Fibroblast of skin of abdomen (primary cell): ENCODE measurements around the gene CARMIL1.

Source experiments
- DNase-seq: peaks from one replicate; pipeline ENCODE4 v3.0.0-alpha.2; 2013

CARMIL1 gene

DNA sequence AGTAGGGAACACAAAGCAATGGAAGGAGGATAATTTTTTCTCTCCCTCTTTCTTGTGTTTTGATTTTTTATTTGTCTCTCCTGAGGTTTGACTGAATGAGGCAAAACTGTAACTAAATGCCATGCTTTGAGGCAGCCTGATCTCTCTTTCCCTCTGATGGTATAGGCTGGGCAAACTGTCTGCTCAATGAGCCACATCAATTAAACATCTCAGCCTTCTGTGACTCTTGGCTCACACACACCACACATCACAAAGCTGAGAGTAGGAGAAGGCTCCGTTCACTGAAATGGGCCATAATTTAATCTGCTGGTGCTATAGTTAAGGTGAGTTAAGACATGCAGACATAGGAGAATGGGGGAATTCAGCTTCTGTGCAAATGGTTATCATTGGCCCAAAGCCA is 344.7 kb downstream of the CARMIL1 start:
- DNase-seq: no peak

DNA sequence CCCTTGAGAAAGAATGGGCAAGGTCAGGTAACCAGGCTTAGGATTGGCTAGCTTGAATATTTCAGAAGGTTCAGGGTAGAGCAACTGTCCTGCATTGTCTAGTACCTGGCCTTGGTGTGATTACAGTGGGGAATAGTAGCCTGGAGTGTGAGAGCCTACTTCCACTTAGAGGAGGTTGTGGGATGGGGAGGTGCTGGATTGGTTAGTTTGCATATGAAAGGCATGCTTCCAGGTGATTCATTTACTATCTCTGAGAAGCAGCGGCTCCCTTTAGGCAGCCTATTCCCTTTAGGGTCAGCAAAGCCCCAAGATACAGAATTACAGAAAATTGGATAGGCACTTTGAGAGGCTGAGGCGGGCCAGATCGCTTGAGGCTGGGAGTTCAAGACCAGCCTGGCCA is 347.8 kb downstream of the CARMIL1 start:
- DNase-seq: no peak

DNA sequence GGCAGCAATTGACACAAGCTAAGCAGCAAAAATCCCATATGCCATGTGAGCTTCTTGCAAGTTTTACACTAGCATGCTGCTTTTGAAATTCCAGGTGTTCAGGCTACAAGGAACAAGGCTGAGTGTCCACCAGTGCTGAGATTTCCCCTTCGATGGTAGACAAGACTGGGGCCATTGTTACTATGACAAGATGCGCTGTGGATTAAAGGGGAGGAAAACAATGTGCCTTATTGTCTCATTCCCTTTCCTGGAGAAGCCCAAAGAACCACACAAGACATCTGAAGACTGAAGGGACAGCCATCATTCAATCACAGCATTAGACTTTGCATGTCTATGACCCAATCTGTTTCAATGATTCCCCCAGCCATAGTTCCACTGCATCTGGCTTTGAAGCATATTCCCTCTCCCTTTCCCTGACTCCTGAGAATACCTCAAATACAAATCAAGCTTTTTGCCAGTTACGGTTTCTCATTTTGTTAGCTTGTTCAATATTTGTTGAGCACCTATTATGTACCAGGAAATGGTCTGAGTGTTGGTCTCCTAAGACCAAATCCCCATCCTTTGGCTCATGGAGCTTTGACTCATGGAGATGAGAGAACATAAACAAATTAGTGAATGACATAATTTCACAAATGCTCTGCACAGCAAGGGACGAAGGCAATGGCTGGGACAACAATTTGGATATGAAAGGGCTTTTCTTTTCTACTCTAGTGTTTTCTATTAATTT is 349.5 kb downstream of the CARMIL1 start:
- no peak for DNase-seq

DNA sequence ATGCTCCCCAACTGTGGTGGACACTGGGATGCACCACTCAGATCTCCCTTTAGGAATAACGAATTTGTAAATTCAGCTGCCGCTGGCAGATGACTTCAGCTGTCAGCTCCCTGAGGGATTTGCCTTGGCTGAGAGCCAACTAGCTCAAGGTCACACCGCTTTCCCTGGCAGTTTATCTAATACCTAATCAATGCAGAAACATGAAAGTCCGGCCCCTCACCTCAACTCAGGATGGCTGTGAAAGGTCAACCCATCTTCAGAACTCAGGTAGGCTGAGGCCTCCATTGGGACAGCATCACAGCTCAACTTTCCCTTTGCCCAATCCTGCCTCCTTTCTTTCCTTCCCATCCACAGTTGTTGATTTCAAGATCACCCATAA is 350.0 kb downstream of the CARMIL1 start:
- no peak for DNase-seq

DNA sequence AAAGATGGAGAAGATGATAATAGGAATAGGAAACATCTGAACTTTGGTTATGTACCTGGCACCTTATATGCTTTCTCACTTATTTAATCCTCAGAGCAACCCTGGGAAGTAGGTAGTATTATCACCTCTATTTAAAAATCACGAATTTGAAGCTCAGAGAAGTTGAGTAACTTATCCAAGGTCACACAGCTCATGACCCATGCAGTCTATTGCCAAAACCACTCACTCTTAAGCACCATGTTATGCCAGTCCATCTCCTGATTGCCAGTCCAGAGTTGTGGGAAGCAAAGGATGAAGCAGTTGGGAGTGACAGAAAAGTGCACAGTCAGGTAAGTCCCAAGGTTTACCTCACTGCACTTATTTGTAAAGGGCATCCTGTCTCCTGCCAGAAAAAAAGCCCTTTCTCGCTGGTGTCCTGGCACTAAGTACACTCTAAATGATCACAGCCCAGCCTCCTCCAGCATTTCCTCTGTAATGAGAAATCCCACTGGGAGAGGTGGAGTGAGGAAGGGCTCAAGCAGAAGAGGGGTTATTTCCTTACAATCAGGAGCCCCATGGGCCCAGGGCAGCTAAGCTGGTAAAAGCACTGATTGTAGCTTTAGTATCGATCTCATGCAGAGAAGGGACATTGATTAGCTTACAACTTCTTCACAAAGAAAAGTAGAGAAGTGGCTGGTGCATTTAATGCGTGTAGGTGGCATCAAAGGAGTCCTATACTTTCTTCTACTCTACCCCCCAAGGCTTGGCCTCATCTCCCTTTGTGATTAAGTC is 351.5 kb downstream of the CARMIL1 start:
- DNase-seq: no peak

DNA sequence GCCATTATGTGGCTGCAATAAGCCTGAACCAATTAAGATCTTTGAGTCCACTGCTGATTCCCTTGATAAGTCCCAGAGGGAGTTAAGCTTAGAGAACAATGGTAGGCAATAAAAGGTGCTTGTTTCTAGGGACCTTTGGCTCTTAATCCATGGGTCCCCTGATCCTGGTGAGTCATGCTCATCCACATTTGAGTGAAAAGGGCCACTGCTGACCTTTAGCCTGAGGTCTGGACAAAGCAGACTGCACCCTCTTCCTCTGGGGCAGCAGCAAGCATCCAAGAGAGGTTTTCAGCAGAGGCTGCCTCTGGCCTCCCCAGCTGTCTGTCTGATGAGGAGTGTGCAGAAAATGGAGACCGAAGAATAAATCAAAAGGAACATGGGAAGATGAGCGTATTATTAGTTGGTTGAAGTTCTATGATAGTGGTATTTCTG is 356.7 kb downstream of the CARMIL1 start:
- no peak for DNase-seq

DNA sequence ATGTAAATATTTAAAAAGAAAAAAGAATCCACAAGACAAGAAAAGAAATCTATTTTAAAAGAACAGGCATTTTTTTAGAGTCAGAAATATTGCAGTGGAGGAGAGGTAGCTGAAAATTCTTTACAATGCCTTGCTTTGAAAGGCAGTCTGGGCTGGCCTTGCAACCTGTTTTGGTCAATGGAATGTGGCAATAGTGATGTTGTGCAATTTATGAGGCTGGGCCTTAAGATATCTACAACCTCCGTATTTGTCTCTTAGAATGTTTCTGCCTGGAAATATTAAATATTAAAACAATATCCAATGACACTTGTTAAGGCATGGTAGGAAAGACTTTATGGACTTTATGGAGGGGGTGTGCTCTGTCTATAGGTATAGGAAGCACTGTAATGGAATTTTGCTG is 358.0 kb downstream of the CARMIL1 start:
- DNase-seq: no peak

DNA sequence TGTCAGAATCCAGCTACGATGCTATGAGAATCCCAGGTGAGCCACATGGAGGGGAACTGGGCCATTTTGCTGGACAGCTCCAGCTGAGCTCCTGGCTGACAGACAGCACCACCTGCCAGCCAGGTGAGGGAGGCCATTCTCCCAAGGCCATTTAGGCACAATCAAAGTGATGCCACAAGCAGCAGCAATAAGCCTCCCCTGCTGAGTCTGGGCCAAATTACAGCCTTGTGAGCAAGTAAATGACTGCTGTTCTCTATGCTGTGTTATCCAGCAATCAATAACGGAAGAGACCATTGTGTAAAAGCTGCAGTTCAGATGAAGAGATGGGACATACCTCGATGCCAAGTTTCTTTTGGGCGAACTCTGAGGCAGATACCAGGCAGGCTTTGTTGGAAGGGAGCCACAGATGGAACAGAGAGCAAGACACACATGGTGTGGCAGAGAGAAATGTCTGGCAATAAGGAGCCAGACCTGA is 358.8 kb downstream of the CARMIL1 start:
- DNase-seq: no peak

DNA sequence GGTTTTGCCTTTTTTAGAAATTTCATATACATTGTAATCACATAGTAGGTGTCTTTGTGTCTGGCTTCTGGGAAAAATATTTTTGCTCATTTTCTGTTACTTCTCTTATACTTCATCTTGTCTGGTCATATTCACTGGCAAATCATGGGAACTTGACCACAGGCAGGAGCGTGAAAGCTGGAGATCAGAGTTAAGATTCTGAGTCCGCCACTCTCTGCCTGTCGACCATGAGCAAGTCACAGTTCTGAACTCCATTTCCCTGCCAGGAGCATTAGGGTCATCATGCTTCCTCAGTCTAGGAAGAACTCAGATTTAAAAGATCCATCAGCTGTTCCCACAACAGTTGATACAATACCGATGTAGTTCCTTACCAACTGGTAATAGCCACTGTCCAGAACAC is 360.5 kb downstream of the CARMIL1 start:
- no peak for DNase-seq

DNA sequence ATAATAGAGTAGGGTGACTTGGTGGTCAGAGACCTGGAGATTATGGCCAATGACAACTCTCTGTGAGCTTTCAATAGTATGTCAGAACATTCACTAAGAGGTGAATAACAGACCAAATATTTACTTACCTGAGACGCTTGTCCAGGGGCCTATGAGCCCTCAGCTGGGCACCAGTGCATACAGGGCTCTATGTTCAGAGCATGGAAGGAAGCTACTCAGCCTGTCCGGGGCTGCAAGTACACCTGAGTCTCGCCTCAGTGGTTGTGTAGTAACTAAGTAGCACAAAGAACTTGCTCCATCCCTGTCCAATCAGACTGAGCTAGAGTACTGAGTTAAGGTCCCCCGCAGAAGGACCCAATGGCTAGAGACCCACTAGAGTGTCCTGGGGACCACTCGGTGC is 361.3 kb downstream of the CARMIL1 start:
- DNase-seq: no peak

DNA sequence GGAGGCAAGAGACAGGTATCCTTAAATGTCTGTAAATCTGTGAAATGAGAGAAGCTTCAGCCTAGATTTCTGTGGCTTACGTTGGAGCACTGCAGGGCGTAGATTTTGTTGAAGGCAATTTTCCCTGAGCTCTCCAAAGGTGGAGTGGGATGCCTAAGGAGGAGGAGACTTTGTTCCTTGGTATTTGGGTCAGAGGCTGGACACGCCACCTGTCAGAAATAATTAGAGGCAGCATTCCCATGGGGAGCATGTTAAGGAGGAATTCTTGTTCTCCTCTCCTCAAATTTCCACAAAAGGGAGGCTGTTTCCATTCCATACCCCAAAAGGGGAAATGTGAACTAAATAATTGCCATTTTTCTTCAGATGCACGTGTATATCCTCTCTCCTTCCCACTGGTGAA is 361.7 kb downstream of the CARMIL1 start:
- no peak for DNase-seq

DNA sequence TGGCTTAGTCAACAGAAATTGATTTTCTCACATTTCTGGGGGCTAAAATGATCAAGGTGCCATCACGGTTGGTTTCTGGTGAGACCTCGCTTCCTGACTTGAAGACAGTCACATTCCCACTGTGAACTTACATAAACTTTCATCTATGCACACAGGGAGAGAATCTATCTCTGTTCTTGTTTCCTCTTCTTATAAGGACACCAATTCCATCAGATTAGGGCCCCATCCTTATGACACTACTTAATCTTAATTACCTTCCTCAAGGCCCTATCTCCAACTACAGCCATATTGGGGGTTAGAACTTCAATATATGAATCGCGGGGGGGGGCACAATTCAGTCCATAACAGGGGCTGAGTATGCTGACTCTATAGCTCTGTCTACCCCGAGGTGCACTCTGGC is 362.2 kb downstream of the CARMIL1 start:
- no peak for DNase-seq

DNA sequence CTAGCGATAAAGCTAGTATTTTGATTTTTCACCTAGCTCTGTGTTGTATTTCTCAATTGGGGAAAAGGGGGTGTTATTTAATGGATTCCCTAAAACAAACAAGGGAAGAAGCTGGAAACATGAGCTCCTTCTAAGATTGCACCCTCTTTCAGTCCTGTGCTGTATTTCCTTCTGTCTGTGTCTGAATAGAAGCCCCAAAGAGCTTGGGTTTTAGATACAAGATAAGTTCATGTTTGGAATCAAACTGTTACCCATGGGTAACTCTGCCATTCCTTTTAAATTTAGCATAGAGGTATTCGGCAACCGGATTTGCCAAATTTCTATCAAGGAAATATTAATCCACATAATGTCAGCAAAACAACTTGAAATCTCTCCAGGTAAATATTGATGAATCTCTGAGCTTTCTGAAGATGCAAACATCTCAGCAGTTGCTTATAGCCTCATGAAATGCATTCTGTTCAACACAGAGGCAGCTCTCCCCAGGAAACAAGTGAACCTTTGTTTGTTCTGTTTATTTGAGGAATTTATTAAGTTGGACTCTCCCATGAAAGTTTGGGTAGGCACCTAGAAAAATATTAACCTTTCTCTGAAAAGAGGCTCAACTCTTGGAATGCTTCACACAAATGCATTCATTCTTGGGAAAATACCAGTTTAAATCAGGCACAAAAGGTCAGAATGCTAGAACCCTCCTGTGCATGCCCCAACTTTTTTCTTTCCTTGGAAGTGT is 362.9 kb downstream of the CARMIL1 start:
- no peak for DNase-seq

DNA sequence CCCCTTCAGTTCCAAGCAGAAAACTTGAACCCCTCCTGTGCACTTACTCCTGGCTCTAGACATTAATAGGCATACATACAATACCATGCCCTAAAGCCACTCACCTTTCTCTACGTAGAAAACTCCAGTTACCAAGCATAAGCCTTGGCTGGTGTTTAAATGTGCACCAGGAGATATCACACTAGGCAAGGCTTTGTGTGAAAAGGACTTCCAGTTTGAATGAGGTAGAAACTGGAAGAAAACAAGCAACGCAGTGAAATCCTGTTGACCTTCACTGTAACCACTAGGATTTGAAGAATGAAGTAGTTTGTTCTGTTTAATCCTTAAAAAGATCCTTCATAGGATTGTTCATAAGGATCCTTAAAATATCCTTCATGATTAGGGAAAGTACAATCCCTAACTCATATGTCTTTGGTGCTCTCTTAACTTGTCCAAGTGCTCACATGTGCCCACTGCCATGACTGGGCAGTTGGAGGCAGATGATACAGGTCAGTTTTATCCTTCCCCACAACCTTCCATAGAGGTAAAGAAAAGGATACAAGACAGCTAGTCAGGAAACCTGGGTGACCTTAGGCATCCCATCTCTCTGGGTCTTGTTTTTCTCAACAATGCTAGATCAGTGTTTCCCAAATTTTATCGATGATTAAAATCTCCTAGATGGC is 363.6 kb downstream of the CARMIL1 start:
- DNase-seq: no peak

DNA sequence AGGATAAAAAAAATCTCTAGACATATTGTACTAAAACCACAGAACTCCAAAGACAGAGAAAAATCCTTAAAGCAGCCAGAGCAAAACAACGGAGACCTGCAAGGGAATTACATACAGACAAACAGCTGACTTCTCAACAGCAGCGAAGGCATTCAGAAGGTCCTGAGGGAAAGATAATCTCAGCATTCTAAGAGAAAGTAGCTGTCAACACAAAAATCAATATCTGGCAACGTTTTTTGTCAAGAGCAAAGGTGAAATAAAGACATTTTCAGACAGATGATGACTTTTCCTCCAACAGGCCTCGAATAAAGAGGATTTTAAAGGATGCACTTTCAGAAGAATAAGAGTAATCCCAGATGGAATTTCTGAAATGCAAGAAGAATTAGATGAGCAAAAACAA is 366.7 kb downstream of the CARMIL1 start:
- DNase-seq: no peak

DNA sequence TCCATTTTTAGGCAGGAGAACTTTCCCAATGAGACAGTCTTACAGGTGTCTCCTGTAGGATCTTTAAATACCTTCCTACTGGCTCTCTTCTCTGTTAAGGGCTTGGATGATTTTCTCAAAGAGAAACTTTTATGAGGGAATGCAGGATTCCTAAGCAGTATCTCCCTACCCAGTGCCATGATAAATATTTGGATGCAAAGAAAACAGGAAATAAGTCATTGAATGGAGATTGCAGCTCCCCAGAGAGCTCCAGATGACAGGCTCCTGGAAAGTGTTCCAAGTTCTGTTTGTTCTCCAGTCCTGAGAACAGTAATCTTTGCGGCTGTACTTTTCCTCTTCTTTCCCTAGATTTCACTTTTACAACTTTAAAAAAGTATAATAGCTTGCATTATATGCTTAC is 370.4 kb downstream of the CARMIL1 start:
- DNase-seq: no peak

DNA sequence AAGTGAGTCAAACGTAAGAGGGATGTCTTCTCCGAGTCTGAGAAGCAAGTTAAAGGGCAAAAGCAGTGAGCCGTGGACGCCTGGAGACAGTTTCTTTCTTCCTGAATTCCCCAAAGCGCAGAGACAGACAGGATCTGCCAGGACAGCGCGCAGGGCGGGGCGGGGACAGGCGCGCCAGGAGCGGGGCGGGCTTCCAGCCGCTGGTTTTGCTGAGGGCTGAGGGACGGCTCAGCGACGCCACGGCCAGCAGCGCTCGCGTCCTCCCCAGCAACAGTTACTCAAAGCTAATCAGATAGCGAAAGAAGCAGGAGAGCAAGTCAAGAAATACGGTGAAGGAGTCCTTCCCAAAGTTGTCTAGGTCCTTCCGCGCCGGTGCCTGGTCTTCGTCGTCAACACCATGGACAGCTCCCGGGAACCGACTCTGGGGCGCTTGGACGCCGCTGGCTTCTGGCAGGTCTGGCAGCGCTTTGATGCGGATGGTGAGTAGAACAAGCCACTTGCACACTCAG is 372.9 kb downstream of the CARMIL1 start, which contains the start of gene SCGN:
Gene SCGN, plus strand, starts transcription at position 209 of the 509 bp plus-strand sequence. Its CDS starts 189 bp downstream, at position 398.
- DNase-seq: peak; percentile 56

DNA sequence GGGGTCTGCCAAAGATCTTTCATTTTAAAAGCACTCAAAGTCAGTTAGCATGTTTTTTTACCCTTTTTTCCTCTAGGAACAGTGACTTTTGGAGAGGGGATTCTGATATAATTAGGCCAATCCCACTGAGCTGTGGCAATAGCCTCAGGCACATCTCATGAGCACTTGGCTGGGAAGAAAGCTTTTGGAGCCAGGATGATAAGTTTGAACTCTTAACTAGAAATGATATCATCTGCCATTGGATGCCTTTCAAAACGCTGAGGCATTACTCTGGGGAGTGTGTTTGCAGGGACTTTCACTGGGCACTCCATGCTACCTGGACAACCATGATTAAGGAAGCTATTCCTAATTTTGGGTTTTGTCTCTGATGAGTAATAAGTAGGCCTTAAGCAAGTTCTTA is 376.5 kb downstream of the CARMIL1 start:
- DNase-seq: no peak

DNA sequence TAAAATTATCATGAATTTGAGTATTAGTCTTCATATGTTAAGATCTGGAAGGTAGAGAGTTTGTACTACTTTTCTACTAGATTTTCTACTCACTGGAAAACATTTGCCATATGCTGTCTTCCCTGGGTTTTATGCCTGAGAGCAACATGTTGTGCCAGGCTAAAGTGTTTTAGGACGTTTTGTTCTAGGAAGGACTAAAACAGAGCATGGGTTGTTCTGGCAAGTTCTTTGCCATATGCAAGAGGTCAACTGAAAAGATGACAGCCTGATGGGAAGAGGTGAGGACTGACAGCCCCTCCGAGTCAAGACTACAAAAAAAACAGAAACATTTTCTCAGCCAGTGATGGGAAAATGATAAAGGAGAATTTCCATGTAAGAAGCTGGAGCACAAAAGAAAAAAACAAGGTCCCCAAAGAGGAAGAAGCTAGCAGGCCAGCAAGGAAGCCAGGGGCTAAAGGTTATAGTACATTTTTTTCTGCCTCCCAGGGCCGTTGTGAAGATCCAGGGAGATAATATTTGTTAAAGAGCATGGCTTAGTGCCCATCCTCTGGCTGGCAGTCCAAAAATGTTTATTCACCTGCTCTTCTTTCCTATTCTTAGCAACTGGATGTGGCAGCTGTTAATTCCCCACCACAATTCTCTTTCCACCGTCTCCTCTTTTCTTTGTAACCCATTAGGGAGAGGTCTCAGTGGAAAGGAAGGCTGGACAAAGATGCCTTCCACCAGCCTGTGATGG is 380.6 kb downstream of the CARMIL1 start:
- no peak for DNase-seq

DNA sequence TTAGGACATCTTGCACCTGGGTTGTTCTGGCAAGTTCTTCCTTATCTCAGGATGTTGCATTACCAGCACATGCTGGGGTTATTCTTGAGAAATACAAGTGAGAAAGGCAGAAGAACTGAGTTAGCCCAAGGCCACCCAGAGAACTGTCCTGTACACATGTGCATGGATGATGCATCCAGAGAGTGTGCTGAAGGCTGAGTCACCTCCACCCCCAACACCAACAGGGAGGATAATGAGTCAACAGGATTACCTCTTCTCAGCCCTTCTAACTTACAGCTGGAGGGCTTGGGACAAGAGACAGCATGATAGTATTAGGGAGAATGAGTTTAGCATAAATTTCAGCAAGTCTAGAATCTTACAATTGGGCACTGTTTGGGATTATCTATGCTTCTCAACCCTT is 381.3 kb downstream of the CARMIL1 start:
- peak; percentile 49 for DNase-seq

DNA sequence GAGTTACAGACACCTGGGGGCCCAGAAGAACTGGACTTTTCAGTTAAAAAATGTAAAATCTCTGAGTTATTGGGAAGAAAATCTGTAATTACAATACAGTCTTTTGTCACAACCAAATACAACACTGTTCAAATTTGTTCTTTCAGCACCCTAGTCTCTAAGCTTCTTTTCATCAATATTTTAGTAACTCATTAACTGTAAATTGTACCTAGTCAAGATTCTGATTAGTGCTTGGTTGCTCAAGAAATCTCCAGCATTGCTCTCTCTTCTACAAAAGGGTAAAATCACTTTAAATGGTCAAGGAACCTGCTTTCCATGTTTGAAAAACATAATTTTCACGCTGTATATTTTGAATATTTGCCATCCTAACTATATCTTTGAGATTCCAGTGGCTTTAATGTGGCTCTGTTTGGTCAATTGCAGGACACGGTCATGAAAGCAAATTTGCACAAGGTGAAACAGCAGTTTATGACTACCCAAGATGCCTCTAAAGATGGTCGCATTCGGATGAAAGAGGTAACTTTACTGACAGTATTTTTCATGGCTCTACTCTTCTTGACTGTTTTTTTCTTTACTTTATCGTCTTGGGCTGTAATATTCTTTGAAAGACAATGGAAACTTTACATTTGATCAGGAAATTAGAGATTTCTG is 382.1 kb downstream of the CARMIL1 start:
- DNase-seq: no peak
